Lower lobe of right lung (tissue), 2 donors: ENCODE measurements around the gene KIAA1755. TPM values are rescaled to one million over a fixed set of nuclear protein-coding genes. Genes with fewer than 3 reads are reported as not detected.
A peak's percentile ranks its signal among the peaks of the same experiment; 100 is the strongest.

Source experiments
- ATAC-seq, 2 donors: fragments of 200-7000 bp; cut with Tn5 transposase; one replicate each; pipeline ENCODE4 v1.9.1; 2020 to 2022; ENCODE audit warnings: mild to moderate bottlenecking in 2 of 2, moderate library complexity in 2 of 2
- DNase-seq: peaks from one replicate; pipeline ENCODE4 v3.0.0-alpha.2; 2020
- H3K27ac ChIP-seq: fragments of 200-600 bp; one replicate; pipeline ENCODE4 v1.8.0; 2022
- H3K27me3 ChIP-seq: fragments of 200-600 bp; one replicate; pipeline ENCODE4 v1.8.0; 2022; ENCODE audit warnings: low read depth
- H3K36me3 ChIP-seq: fragments of 200-600 bp; one replicate; pipeline ENCODE4 v1.8.0; 2022; ENCODE audit warnings: mild to moderate bottlenecking
- H3K4me1 ChIP-seq: fragments of 200-600 bp; one replicate; pipeline ENCODE4 v1.8.0; 2022
- H3K4me3 ChIP-seq: fragments of 200-600 bp; one replicate; pipeline ENCODE4 v1.8.0; 2022; ENCODE audit warnings: mild to moderate bottlenecking
- H3K9me3 ChIP-seq: fragments of 200-600 bp; one replicate; pipeline ENCODE4 v1.8.0; 2022
- CTCF ChIP-seq: fragments of 200-600 bp; IDR thresholded peaks from one replicate; pipeline ENCODE4 v1.8.0; 2022; ENCODE audit warnings: antibody characterized with exemption, mild to moderate bottlenecking
- intact Hi-C: fragments of 100-400 bp; cut with DNase I; formaldehyde crosslinking; loops from one replicate; pipeline ENCODE4 v1.11.0; 2022
- total RNA-seq: library from RNA; stranded (reverse); fragmentation: NEBNext Ultra II Directional; extraction: Animal tissue kit (Norgen Biotek cat#: 25700); gene quantifications from one replicate; pipeline ENCODE4 v1.2.1, GENCODE V29; 2021
- donor health status: DM: no; HTN: yes; CAD: no; lungs with severe emphysema.

Gene KIAA1755
- total RNA-seq, 1 donor from 2014 or later: 1.3 TPM

DNA sequence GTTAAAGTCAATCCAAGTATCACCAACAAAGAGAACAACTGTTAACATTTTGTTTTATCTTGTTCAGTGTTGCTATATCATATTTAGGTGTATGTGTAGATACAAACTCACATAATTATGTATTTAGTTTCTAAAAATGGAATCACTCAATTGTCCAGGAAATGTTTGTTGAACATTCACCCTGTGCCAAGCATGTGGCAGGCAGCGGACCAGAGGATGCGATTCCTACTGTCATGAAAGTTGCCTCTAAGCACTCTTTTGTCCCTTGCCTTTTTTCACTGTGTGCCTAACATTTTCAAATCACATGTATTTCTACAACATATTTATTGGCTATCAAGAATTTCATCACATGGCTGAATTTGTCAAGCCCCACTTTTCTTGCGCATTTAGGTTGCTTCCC lies 78.6 kb downstream of the KIAA1755 start:
- Histone ChIP-seq H3K27me3 (no peaks in the 10 kb centered on the region), H3K9me3 (no peaks in the 10 kb centered on the region), H3K4me3 (no peak overlapping the region), H3K27ac (no peak overlapping the region), H3K4me1 (peaks cover 4% of the 10 kb centered on the region), H3K36me3 (no peaks in the 10 kb centered on the region)
- TF ChIP-seq CTCF: no peak
- DNase-seq (no peak), ATAC-seq (no peak)
- intact Hi-C loops: no loop called here

GRCh38 chr20:38181207-38181801 lies 79.2 kb downstream of the KIAA1755 start:
- H3K9me3 ChIP-seq: no peaks in the 10 kb centered on the region
- no peak overlapping the region for H3K4me3 ChIP-seq
- ATAC-seq (peak; percentile 69 to 82), DNase-seq (no peak)
- TF ChIP-seq CTCF: no peak
- H3K36me3 ChIP-seq: no peaks in the 10 kb centered on the region
- H3K4me1 ChIP-seq: peaks cover 4% of the 10 kb centered on the region
- H3K27me3 ChIP-seq: no peaks in the 10 kb centered on the region
- intact Hi-C loops: no loop called here
- no peak overlapping the region for H3K27ac ChIP-seq

DNA sequence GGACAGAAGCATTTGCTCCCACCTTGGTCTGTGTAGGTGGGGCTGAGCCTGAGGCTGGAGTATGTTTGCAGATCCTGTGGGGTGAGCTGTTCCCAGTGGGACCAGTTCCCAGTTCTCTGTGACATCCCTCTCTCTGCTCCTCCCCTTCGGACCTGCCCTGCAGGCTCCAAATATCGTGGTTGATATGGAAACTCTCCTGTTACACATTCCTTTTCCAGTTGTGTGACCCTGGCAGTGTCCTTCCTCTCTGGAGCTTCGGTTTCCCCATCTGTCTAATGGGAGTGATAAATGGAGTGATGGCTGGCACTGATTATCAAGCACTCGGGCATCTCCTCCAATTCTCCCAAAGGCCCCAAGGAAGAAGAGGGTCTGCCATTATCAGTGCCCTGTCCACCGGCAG lies 79.8 kb downstream of the KIAA1755 start:
- no peaks in the 10 kb centered on the region for H3K36me3 ChIP-seq
- DNase-seq: no peak
- no peaks in the 10 kb centered on the region for H3K27me3 ChIP-seq
- ATAC-seq: no peak
- H3K9me3 ChIP-seq: no peaks in the 10 kb centered on the region
- H3K4me3 ChIP-seq: no peak overlapping the region
- intact Hi-C loops: no loop called here
- peaks cover 4% of the 10 kb centered on the region for H3K4me1 ChIP-seq
- H3K27ac ChIP-seq: no peak overlapping the region
- no peak for TF ChIP-seq CTCF

DNA sequence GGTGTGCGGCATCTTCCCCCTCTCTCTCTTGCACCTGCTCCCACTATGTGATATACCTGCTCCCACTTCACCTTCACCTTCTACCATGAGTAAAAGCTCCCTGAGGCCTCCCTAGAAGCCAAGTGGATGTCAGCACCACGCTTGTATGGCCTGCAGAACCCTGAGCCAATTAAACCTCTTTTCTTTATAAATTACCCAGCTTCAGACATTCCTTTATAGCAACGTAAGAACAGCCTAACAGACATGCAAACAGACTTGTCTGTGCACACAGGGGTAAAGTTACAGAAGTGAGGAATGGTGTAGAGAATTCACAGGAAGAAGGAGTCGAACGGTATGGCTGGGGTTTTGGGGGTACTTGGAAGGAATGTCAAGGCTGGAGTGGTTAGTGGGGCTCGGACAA lies 80.7 kb downstream of the KIAA1755 start:
- DNase-seq (no peak), ATAC-seq (no peak)
- H3K27ac ChIP-seq: no peak overlapping the region
- intact Hi-C loops: no loop called here
- H3K36me3 ChIP-seq: no peaks in the 10 kb centered on the region
- no peak overlapping the region for H3K4me3 ChIP-seq
- H3K27me3 ChIP-seq: no peaks in the 10 kb centered on the region
- H3K4me1 ChIP-seq: peaks cover 4% of the 10 kb centered on the region
- TF ChIP-seq CTCF: no peak
- H3K9me3 ChIP-seq: no peaks in the 10 kb centered on the region

DNA sequence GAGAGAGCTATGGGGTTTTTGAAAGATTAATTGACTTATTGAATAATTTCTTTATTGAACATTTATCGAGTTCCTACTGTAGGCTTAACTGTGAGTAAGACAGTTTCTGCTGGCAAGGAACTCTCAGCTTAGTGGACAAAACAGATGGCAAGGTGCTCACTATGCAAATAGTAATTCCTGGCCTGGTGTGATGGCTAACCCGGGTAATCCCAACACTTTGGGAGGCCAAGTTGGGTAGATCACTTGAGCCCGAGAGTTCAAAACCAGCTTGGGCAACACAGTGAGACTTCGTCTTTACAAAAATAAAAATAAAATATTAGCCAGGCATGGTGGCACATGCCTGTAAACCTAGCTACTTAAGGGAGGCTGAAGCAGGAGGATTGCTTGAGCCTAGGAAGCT lies 82.0 kb downstream of the KIAA1755 start:
- no peak for ATAC-seq
- Histone ChIP-seq H3K4me1 (peaks cover 5% of the 10 kb centered on the region), H3K27me3 (no peaks in the 10 kb centered on the region), H3K9me3 (no peaks in the 10 kb centered on the region), H3K4me3 (no peak overlapping the region), H3K36me3 (no peaks in the 10 kb centered on the region), H3K27ac (no peak overlapping the region)
- no peak for DNase-seq
- intact Hi-C loops: no loop called here
- TF ChIP-seq CTCF: no peak
